ENCODE results near the gene RACGAP1.

RACGAP1 gene

DNA sequence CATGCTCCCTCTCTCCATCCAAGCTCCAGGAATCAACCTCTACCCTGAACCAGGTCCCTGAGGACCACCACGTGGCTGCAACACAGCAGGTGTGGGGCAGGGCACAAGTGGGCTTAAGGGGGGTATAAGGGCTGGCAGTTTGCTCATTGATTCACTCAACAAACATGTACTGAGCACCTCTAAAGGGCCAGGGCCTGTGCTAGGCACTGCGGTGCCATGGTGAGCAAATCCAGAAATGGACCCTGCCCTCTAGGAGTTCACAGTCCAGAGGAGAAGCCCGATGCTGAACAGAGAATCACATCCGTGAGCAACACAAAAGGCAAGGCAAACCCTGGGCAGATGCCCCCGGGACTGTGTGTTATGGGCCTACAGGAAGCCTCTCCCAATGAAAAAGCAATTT is 81.2 kb downstream of the RACGAP1 start:
- H3K4me3 ChIP-seq: no peak overlapping the region
- H3K27ac ChIP-seq: no peak overlapping the region
- DNase-seq: no peak
- no peaks in the 10 kb centered on the region for H3K36me3 ChIP-seq
- intact Hi-C loops (cut with DNase I; ENCODE audit: low total_unique reads): loop anchor here (10.0 kb wide), 1 partner anchor 79 kb away; no protein-coding TSS in a partner anchor
- peaks cover 0 to 10% (median 5%) of the 10 kb centered on the region in 4 donors for H3K4me1 ChIP-seq
- H3K9me3 ChIP-seq: no peaks in the 10 kb centered on the region
- H3K27me3 ChIP-seq: no peaks in the 10 kb centered on the region
- TF ChIP-seq, protein P1, sequence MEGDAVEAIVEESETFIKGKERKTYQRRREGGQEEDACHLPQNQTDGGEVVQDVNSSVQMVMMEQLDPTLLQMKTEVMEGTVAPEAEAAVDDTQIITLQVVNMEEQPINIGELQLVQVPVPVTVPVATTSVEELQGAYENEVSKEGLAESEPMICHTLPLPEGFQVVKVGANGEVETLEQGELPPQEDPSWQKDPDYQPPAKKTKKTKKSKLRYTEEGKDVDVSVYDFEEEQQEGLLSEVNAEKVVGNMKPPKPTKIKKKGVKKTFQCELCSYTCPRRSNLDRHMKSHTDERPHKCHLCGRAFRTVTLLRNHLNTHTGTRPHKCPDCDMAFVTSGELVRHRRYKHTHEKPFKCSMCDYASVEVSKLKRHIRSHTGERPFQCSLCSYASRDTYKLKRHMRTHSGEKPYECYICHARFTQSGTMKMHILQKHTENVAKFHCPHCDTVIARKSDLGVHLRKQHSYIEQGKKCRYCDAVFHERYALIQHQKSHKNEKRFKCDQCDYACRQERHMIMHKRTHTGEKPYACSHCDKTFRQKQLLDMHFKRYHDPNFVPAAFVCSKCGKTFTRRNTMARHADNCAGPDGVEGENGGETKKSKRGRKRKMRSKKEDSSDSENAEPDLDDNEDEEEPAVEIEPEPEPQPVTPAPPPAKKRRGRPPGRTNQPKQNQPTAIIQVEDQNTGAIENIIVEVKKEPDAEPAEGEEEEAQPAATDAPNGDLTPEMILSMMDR (IDR thresholded peaks at IDR 0.05): no peak

DNA sequence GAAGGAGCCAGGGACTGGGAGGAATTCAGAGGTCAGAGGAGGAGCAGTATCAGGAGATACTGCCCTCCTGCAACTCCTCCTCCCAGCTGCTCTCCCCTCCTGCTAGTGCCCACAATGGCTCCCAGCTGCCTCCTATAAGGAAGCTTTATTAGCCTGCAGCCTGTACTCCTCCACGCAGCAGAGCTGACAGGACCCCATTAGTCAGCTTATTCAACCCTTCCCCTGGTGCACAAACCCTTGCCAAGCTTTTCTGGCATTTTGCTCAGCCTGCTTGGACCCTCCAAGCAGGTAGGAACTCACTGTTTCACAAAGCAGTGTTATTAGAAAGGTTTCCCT is 81.7 kb downstream of the RACGAP1 start:
- no peak for DNase-seq
- no peaks in the 10 kb centered on the region for H3K36me3 ChIP-seq
- intact Hi-C loops (cut with DNase I; ENCODE audit: low total_unique reads): loop anchor here (10.0 kb wide), 1 partner anchor 79 kb away; no protein-coding TSS in a partner anchor
- peaks cover 0 to 10% (median 5%) of the 10 kb centered on the region in 4 donors for H3K4me1 ChIP-seq
- H3K4me3 ChIP-seq: no peak overlapping the region
- no peaks in the 10 kb centered on the region for H3K27me3 ChIP-seq
- TF ChIP-seq, protein P1 (IDR thresholded peaks at IDR 0.05): no peak
- H3K9me3 ChIP-seq: no peaks in the 10 kb centered on the region
- no peak overlapping the region for H3K27ac ChIP-seq

DNA sequence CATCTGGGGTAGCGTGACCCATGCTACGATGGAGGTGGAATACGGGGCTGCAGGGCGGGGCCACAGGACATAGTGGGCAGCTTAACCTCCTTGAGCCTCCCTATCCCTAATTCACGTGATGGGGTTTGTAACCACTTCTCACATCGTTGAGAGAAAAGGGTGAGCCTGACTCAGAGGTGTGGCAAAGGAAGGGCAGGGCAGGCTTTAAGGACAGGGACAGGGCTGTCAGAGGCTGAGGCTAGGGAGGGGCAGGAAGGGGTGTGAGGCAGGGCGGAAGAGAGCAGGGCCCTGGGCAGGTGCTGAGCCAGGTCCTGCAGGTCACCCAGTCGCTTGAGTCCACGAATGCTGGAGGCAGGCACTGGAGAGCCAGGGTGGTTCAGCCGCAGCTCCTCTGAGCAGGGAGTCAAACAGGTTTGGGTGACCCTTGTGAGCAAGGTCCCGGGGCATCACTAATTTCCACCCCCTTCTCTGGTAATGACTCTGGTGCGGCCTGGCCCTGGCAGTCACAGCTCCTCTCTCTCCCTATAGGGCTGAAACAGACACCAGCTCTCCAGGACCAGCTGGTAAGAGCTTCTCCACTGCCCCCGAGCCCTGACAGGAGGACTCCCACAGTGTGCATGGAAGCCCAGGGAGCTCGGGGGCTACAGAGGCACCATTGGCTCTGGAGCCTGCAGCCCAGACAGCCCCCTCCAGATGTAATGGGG is 82.2 kb downstream of the RACGAP1 start:
- intact Hi-C loops (cut with DNase I; ENCODE audit: low total_unique reads): loop anchor here (10.0 kb wide), 1 partner anchor 78 kb away; no protein-coding TSS in a partner anchor
- H3K27ac ChIP-seq: no peak overlapping the region
- no peak for DNase-seq

DNA sequence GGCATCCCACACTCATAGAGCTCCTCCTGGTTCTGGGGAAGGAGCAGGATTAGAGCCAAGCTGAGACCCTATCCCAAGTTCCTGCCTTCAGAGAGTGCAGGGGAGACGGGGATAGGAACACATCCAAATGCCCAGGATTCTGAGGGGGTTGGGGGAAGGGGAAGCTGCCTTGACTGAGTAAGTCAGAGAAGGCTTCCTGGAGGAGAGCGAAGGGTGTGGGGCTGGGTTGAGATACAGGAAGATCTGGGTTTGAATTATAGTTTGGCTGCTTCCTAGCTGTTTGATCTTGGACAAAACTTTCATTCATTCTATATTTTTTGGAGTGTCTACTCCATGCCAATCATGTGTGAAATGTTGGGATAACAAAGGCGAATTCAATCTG is 82.8 kb downstream of the RACGAP1 start:
- Histone ChIP-seq H3K4me1 (peaks cover 0 to 10% (median 5%) of the 10 kb centered on the region in 4 donors), H3K9me3 (no peaks in the 10 kb centered on the region), H3K36me3 (no peaks in the 10 kb centered on the region), H3K27me3 (no peaks in the 10 kb centered on the region), H3K27ac (no peak overlapping the region), H3K4me3 (no peak overlapping the region)
- TF ChIP-seq, protein P1 (IDR thresholded peaks at IDR 0.05): no peak
- no peak for DNase-seq
- intact Hi-C loops (cut with DNase I; ENCODE audit: low total_unique reads): loop anchor here (10.0 kb wide), 1 partner anchor 78 kb away; no protein-coding TSS in a partner anchor

More for the DNA sequence above, 82.2 kb downstream of the RACGAP1 start:
- Histone ChIP-seq H3K9me3 (no peaks in the 10 kb centered on the region), H3K4me3 (no peak overlapping the region), H3K36me3 (no peaks in the 10 kb centered on the region), H3K27me3 (no peaks in the 10 kb centered on the region), H3K4me1 (peaks cover 0 to 10% (median 5%) of the 10 kb centered on the region in 4 donors)
- TF ChIP-seq, protein P1 (IDR thresholded peaks at IDR 0.05): no peak

DNA sequence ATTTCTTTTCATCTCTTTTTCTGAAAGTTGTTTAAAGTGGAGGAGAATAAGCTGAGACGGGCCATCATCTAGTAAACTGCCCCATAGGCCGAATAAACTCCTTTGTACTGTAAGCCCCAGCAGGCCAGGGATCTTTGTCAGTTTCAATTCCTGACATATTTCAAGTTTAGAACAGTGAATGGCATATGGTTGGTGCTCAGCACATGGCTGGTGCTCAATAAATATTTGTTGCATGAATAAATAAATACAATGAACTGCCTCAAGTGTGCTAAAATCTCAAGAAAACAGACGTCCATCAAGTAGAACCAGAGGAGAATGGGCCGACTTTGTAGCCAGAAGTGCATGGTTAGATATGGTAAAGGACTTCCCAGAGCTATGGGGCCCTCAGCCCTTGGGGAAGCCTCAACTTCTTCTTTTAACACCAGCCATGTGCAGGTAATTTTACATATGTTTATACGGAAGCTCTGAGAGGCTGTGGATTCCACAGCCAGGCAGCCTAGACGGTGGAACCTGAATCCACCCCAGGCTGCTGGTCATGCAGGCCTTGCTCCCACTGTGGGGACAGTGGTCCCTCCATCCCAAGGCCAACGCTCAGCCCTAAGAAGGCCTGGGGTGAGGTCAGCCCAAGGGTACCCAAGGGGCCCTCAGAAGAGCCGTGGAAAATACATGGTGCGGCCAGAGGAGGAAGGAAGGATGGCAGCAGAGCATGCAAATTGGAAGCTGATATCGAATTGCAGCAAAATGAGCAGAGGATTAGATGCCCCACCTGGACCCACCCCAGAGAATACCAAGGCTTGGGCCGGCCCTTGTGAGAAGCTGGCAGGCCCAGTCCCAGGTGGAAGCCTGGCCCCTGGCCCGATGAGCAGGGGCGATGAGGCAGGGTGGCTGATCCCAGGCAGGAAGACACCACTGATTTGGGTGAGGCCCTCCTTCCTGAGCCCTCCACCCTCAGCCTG is 83.5 kb downstream of the RACGAP1 start:
- no peaks in the 10 kb centered on the region for H3K36me3 ChIP-seq
- TF ChIP-seq, protein P1 (IDR thresholded peaks at IDR 0.05): no peak
- H3K27ac ChIP-seq: no peak overlapping the region
- intact Hi-C loops (cut with DNase I; ENCODE audit: low total_unique reads): loop anchor here (10.0 kb wide), 1 partner anchor 77 kb away; no protein-coding TSS in a partner anchor
- no peak for DNase-seq
- no peaks in the 10 kb centered on the region for H3K27me3 ChIP-seq
- H3K9me3 ChIP-seq: no peaks in the 10 kb centered on the region
- H3K4me3 ChIP-seq: no peak overlapping the region
- H3K4me1 ChIP-seq: peaks cover 0 to 10% (median 5%) of the 10 kb centered on the region in 4 donors

All from tibial artery (tissue), 4 donors.